IMR-90 (cell line): ENCODE results near the gene EFNA5. TPM values are rescaled to one million over a fixed set of nuclear protein-coding genes. Genes with fewer than 3 reads are reported as not detected.

ENCODE experiments used
- ATAC-seq: fragments of 200-7000 bp; cut with Tn5 transposase; 2 replicates; pipeline ENCODE4 v1.9.1; 2020; ENCODE audit warnings: low read depth, mild to moderate bottlenecking, moderate library complexity
- BruUV-seq: library from RNA; stranded (reverse); fragments of 400-500 nt; replicated peaks from 2 replicates; lab custom pipeline; 2021; lab: Mats Ljungman, UMichigan
- CTCF ChIA-PET: fragments of 300-600 bp; formaldehyde crosslinking; extraction: SDS; loops from one replicate; lab custom pipeline; 2021; ENCODE audit warnings: antibody characterized with exemption; lab: Yijun Ruan, JAX
- POLR2A ChIA-PET: fragments of 300-600 bp; sonication (Branson Sonifier 250); formaldehyde crosslinking; loops from one replicate; lab custom pipeline; 2022; ENCODE audit warnings: antibody characterized with exemption; ENCODE audit not compliant: unreplicated experiment; lab: Charles Lee
- DNase-seq: peaks from one replicate; pipeline ENCODE4 v3.0.0; 2013
- H2AFZ ChIP-seq: replicated peaks from 2 replicates; pipeline ENCODE3; 2013; ENCODE audit warnings: low read length, mild to moderate bottlenecking; ENCODE audit not compliant: poor library complexity
- H2AK5ac ChIP-seq: 2 replicates; pipeline ENCODE4 v1.6.1; 2013; ENCODE audit warnings: low read depth, low read length, inconsistent platforms
- H2AK9ac ChIP-seq: replicated peaks from 2 replicates; pipeline ENCODE3; 2013; ENCODE audit warnings: mild to moderate bottlenecking, low read depth, low read length, moderate library complexity; ENCODE audit not compliant: poor library complexity
- H2BK120ac ChIP-seq: 2 replicates; pipeline ENCODE4 v1.6.1; 2013; ENCODE audit warnings: low read depth, low read length, inconsistent platforms
- H2BK15ac ChIP-seq: 3 replicates; pipeline ENCODE4 v1.6.1; 2013; ENCODE audit warnings: low read depth, low read length, inconsistent platforms
- H2BK20ac ChIP-seq: 2 replicates; pipeline ENCODE4 v1.6.1; 2013; ENCODE audit warnings: low read depth, mild to moderate bottlenecking, inconsistent platforms, low read length, moderate library complexity
- H2BK5ac ChIP-seq: 2 replicates; pipeline ENCODE4 v1.6.1; 2013; ENCODE audit warnings: mild to moderate bottlenecking, low read depth, low read length, inconsistent platforms; ENCODE audit not compliant: poor library complexity, severe bottlenecking
- H3K14ac ChIP-seq: replicated peaks from 2 replicates; pipeline ENCODE4 v1.6.1; 2013; ENCODE audit warnings: low read depth, low read length, inconsistent platforms
- H3K18ac ChIP-seq: 2 replicates; pipeline ENCODE4 v1.6.1; 2013; ENCODE audit warnings: low read depth, low read length, control low read depth
- H3K23ac ChIP-seq: 2 replicates; pipeline ENCODE4 v1.6.1; 2013; ENCODE audit warnings: low read depth, low read length, inconsistent platforms
- H3K27ac ChIP-seq: 2 replicates; pipeline ENCODE4 v1.5.1; 2013; ENCODE audit warnings: mild to moderate bottlenecking, control low read depth, low read length; ENCODE audit not compliant: insufficient read depth
- H3K27me3 ChIP-seq: 2 replicates; pipeline ENCODE4 v1.6.1; 2013; ENCODE audit warnings: low read length; ENCODE audit not compliant: control insufficient read depth, insufficient read depth
- H3K36me3 ChIP-seq: 2 replicates; pipeline ENCODE4 v1.6.1; 2013; ENCODE audit warnings: low read length, mixed read lengths; ENCODE audit not compliant: control insufficient read depth, insufficient read depth
- H3K4ac ChIP-seq: 2 replicates; pipeline ENCODE4 v1.6.1; 2013; ENCODE audit warnings: low read depth, low read length, inconsistent platforms
- H3K4me1 ChIP-seq: 2 replicates; pipeline ENCODE4 v1.6.1; 2013; ENCODE audit warnings: low read length, mixed read lengths; ENCODE audit not compliant: control insufficient read depth, insufficient read depth
- H3K4me2 ChIP-seq: 2 replicates; pipeline ENCODE4 v1.6.1; 2013; ENCODE audit warnings: low read depth, mild to moderate bottlenecking, control low read depth, low read length, moderate library complexity
- H3K4me3 ChIP-seq: 2 replicates; pipeline ENCODE4 v1.5.1; 2013; ENCODE audit warnings: low read depth, mild to moderate bottlenecking, control low read depth, low read length, moderate library complexity; ENCODE audit not compliant: insufficient read depth
- H3K56ac ChIP-seq: 2 replicates; pipeline ENCODE4 v1.6.1; 2013; ENCODE audit warnings: low read length, inconsistent platforms; ENCODE audit not compliant: insufficient read depth; ENCODE audit errors: extremely low read depth
- H3K79me1 ChIP-seq, 2 experiments: 2 replicates each; pipeline ENCODE4 v1.6.1; 2013; ENCODE audit warnings: low read length in 2 of 2, inconsistent platforms in 1 of 2, low read depth in 1 of 2
- H3K9ac ChIP-seq: 2 replicates; pipeline ENCODE4 v1.6.1; 2013; ENCODE audit warnings: low read depth, low read length, control low read depth
- H3K9me1 ChIP-seq: 2 replicates; pipeline ENCODE4 v1.6.1; 2013; ENCODE audit warnings: low read length, inconsistent platforms; ENCODE audit not compliant: insufficient read depth
- H3K9me3 ChIP-seq: 2 replicates; pipeline ENCODE4 v1.6.1; 2013; ENCODE audit warnings: low read length; ENCODE audit not compliant: control insufficient read depth, insufficient read depth
- H4K20me1 ChIP-seq: 2 replicates; pipeline ENCODE4 v1.6.1; 2013; ENCODE audit warnings: low read length, inconsistent platforms; ENCODE audit not compliant: insufficient read depth
- H4K5ac ChIP-seq: 2 replicates; pipeline ENCODE4 v1.6.1; 2013; ENCODE audit warnings: mild to moderate bottlenecking, low read depth, low read length, control low read depth
- H4K8ac ChIP-seq, 2 experiments: 2 replicates each; pipeline ENCODE4 v1.6.1; 2013; ENCODE audit warnings: low read depth in 2 of 2, low read length in 2 of 2, control low read depth in 1 of 2, inconsistent platforms in 1 of 2
- H4K91ac ChIP-seq: 2 replicates; pipeline ENCODE4 v1.6.1; 2013; ENCODE audit warnings: low read depth, low read length, inconsistent platforms; ENCODE audit not compliant: insufficient read depth
- CEBPB ChIP-seq: IDR thresholded peaks from 2 replicates; pipeline ENCODE4 v1.6.1; 2012; ENCODE audit warnings: low read depth, low read length, improper control_type of control experiment
- CHD1 ChIP-seq: IDR thresholded peaks from 2 replicates; pipeline ENCODE4 v1.6.1; 2012; ENCODE audit warnings: low read depth, low read length, improper control_type of control experiment
- CTCF ChIP-seq: conservative IDR thresholded peaks from 2 replicates; pipeline ENCODE4 v1.5.1; 2012; ENCODE audit warnings: mild to moderate bottlenecking, low read depth, low read length, improper control_type of control experiment
- ELK1 ChIP-seq: fragments of 150-350 bp; IDR thresholded peaks from 2 replicates; pipeline ENCODE4 v1.6.1; 2016; ENCODE audit warnings: low read depth, mild to moderate bottlenecking, low read length, moderate library complexity, borderline replicate concordance
- FOS ChIP-seq: fragments of 150-350 bp; IDR thresholded peaks from 2 replicates; pipeline ENCODE4 v1.6.1; 2016; ENCODE audit warnings: low read depth, low read length
- MAZ ChIP-seq: IDR thresholded peaks from 2 replicates; pipeline ENCODE4 v1.6.1; 2012; ENCODE audit warnings: low read depth, mild to moderate bottlenecking, low read length, improper control_type of control experiment, moderate library complexity, borderline replicate concordance
- POLR2A ChIP-seq: IDR thresholded peaks from 2 replicates; pipeline ENCODE4 v1.6.1; 2012; ENCODE audit warnings: mild to moderate bottlenecking, low read depth, low read length
- RAD21 ChIP-seq: IDR thresholded peaks from 2 replicates; pipeline ENCODE4 v1.6.1; 2012; ENCODE audit warnings: low read length, improper control_type of control experiment
- RCOR1 ChIP-seq: IDR thresholded peaks from 2 replicates; pipeline ENCODE4 v1.6.1; 2012; ENCODE audit warnings: mild to moderate bottlenecking, low read length, improper control_type of control experiment; ENCODE audit not compliant: insufficient replicate concordance
- WGBS, 2 experiments: methylation state at CpG; one replicate each; pipeline versions ENCODE4 v1.1.5 to v1.1.7; 2013; ENCODE audit warnings: missing lambda C conversion rate in 2 of 2; ENCODE audit not compliant: insufficient read length in 1 of 2; ENCODE audit errors: extremely low coverage in 2 of 2; 5-methylcytosine and 5-hydroxymethylcytosine counted together
- dilution Hi-C: fragments of 300-500 bp; cut with HindIII; formaldehyde crosslinking; loops from one replicate; pipeline ENCODE4 v1.14.3; 2018; ENCODE audit warnings: low sequenced_read_pairs; ENCODE audit not compliant: unreplicated experiment
- in situ Hi-C: fragments of 300-500 bp; cut with MboI; formaldehyde crosslinking; loops from 3 replicates; pipeline ENCODE4 v1.14.3; 2019; ENCODE audit warnings: low sequenced_read_pairs, inconsistent platforms, mixed read lengths
- intact Hi-C: fragments of 100-400 bp; cut with micrococcal nuclease; formaldehyde crosslinking; loops from 2 replicates; pipeline ENCODE4 v1.10.0; 2022
- polyA plus RNA-seq, 3 experiments: library from polyadenylated mRNA; depleted of rRNA; stranded (reverse); fragments of >200 nt; gene quantifications; 2 replicates each; pipeline ENCODE4 v1.2.3, GENCODE V29; 2012; ENCODE audit warnings: low replicate concordance in 1 of 3
- total RNA-seq: library from RNA; depleted of rRNA; stranded (reverse); fragments of >200 nt; gene quantifications from 2 replicates; pipeline ENCODE4 v1.2.3, GENCODE V29; 2012

Gene EFNA5
- total and polyA plus RNA-seq, 2 of the 4 experiments (the other 2 are of a cell fraction): 1.5 to 1.6 TPM

GRCh38 chr5:107570805-107571531, 99.8 kb downstream of the EFNA5 start (continued):
- no peak for TF ChIP-seq RCOR1

- no peaks in the 10 kb centered on the region for H4K20me1 ChIP-seq
- no peaks in the 10 kb centered on the region for H3K9me3 ChIP-seq
- no peak overlapping the region for H3K14ac ChIP-seq
- no peak overlapping the region for H2AK9ac ChIP-seq
- H4K91ac ChIP-seq: no peak overlapping the region
- 67% methylated on average over 1 of the region's 4 CpGs; no CpG with 5 or more reads in 1 of the 2 experiments for WGBS, 2 experiments
- in situ Hi-C loops: no loop called here
- DNase-seq: no peak
- no peak overlapping the region for H3K9ac ChIP-seq
- H3K4me2 ChIP-seq: no peak overlapping the region
- BruUV-seq: no TSS peak
- CTCF ChIA-PET: interaction anchor here (0.6 kb wide), 1 partner anchor 508 kb away, joined by 3 read pairs; no protein-coding TSS in a partner anchor
- no peak overlapping the region for H3K56ac ChIP-seq
- 0 out of 2 replicates have a peak, but pooled peaks cover 3% of the 10 kb centered on the region for H3K4me1 ChIP-seq
- no peak overlapping the region for H4K5ac ChIP-seq
- H3K27me3 ChIP-seq: no peaks in the 10 kb centered on the region
- ATAC-seq: no peak
- peak overlapping the region; percentile 54; the same call in 1 of the 2 replicates for H2AK5ac ChIP-seq
- H3K4me3 ChIP-seq: no peak overlapping the region
- H3K79me1 ChIP-seq: peaks cover 0 to 4% of the 10 kb centered on the region in 2 experiments; a peak in 2 of 4 replicates
- no peak overlapping the region for H3K27ac ChIP-seq
- no peak for TF ChIP-seq MAZ
- no peak for TF ChIP-seq ELK1
- TF ChIP-seq CTCF: no peak
- TF ChIP-seq RAD21: no peak
- no peak for TF ChIP-seq POLR2A
- no peak for TF ChIP-seq RCOR1
- no peak for TF ChIP-seq CHD1
- TF ChIP-seq CEBPB: no peak
- TF ChIP-seq FOS: no peak
- H2BK15ac ChIP-seq: 0 out of 3 replicates have a peak overlapping the region, but pooled peaks have one; percentile 51
- no peak overlapping the region for H3K18ac ChIP-seq
- no peak overlapping the region for H3K4ac ChIP-seq
- H2BK5ac ChIP-seq: no peak overlapping the region
- H2BK20ac ChIP-seq: no peak overlapping the region
- peaks cover 3% of the 10 kb centered on the region; the same call in 1 of the 2 replicates for H3K9me1 ChIP-seq
- H3K23ac ChIP-seq: no peak overlapping the region
- POLR2A ChIA-PET: no interaction called here
- no peak overlapping the region for H4K8ac ChIP-seq
- H3K36me3 ChIP-seq: no peaks in the 10 kb centered on the region
- intact Hi-C loops: loop anchor here (5.0 kb wide), 2 partner anchors 268 to 1303 kb away; no protein-coding TSS in a partner anchor
- dilution Hi-C loops: no loop called here
- no peak overlapping the region; the same call in 1 of the 2 replicates for H2BK120ac ChIP-seq
- no peak overlapping the region for H2AFZ ChIP-seq
These were observed 100.6 kb downstream of the EFNA5 start for GRCh38 chr5:107570181-107570580.
